ENCODE measurements around the gene FSD2. TPM values are rescaled to one million over a fixed set of nuclear protein-coding genes. Genes with fewer than 3 reads are reported as not detected.
A peak's percentile ranks its signal among the peaks of the same experiment; 100 is the strongest.
"Not testable (repeated sequence)": the region's sequence is repeated elsewhere in the genome, so short reads cannot be mapped to it uniquely, and the experiment has no call there.

The FSD2 gene
- total RNA-seq, 1 donor from 2014 or later = not detected

DNA sequence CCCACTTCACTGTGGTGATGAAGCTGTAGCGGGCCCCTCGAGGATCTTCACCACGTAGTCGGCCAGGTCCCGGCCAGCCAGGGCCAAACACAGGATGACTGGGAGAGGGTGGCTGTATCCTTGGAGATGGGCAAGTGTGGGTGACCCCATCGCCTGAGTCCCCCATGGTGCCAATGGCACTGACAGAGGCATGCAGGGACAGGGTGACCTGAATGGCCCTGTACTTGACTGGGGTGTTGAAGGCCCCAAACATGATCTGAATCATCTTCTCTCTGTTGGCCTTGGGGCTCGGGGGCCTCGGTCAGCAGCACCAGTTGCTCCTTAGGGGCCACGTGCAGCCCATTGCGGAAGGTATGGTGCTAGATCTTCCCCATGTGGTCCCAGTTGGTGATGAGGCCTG, 79.1 kb downstream of the FSD2 start:
- no peak for ATAC-seq

DNA sequence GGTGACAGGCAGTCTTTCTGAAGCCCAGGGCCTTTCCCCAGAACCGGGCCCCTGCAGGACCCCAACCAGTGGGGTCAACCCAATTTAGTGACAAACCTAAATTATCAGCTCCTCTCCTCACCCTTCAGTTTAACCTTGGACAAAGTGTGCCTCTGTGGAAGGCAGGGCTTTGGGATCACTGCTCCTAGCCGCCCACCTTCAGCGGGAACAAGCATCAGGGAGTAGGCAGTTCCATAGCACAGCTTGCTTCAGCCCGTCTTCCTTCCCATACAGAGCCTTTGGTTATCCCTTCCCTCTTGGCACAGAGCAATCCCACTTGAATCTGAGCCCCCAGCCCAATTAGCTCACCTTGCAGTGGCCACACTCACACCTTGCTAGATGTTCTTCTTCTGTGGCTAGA, 90.9 kb downstream of the FSD2 start:
- ATAC-seq = no peak

DNA sequence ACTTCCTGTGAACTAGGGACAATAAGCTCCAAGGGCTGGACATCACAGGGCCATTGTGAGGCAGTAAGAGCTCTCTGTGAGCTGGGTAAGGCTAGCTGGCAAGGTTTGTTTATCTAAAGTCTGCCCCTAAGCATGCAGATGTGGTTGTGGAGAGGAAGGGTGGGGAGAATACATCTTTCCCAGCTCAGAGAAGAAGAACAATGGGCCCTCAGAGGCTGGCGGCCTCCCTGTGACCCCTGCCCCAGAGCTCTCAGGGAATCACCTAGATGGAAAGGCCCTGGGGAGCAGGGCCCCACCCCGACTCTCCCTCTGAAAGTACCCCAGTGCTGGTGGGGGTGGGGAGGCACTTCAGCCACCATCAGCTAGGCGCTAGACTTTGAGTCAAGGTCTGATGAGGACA, 91.9 kb downstream of the FSD2 start:
- ATAC-seq = no peak

DNA sequence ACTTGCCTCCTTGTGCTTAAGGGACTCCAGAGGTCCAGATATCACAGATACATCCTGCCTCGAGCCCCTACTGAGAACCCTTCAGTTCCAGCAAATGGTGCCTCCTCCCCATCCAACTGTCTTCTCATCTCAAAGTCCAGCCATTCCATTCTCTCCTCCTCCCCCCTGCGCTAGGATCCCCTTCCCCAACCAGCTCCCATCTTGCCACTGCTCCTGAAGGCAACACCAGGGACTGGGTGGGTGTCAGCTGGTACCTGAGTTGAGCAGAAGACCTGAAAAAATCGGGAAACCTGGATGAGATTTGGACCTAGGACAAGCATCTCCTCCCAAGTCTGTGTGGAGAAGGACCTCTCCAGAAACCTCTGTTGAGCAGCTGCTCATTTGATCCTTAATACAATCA, 93.8 kb downstream of the FSD2 start:
- ATAC-seq = no peak

DNA sequence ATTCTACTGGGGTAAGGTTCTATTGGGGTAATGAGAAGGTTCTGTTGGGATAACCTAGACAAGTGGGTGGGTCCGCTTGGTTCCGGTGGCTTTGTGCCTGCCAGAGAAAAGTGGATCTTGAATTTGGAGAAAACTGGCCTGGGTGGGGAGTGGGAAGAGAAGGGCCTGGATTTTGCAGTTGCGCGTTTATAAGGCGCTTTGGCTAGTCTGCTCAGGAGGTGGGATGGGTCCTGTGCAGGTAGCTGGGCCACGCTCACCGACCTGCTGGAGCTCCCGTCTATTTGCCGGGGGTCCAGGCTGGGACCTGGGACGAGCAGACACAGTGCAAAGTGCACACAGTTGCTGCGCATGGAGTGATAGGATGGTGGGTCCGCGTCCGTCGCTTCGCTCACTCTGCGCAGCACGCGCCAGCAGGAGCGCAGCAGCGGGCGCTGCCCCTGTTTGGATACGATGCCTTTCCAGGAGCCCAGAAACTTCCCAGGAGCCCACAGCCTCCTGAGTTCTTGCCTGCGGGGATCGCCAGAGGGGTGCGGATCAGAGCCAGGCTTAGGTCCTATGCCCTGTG, 94.9 kb downstream of the FSD2 start:
- no peak for ATAC-seq

DNA sequence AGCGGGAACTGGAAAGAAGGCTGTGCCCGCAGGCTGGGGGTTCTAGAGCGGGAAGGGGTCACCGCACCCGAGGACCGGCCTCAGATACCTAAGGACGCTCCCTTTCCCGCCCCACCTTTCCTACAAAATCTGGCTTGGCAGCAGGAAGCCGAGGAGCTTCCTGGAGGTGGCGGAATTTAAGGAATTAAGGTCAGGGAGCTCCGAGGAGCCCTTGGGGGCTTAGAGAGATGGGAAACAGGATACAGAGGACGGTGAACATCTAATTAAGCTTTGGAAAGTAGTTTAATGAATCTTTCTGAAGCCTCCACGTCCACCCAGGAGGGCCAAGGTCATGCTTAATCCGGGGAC, 95.7 kb downstream of the FSD2 start:
- no peak for ATAC-seq

DNA sequence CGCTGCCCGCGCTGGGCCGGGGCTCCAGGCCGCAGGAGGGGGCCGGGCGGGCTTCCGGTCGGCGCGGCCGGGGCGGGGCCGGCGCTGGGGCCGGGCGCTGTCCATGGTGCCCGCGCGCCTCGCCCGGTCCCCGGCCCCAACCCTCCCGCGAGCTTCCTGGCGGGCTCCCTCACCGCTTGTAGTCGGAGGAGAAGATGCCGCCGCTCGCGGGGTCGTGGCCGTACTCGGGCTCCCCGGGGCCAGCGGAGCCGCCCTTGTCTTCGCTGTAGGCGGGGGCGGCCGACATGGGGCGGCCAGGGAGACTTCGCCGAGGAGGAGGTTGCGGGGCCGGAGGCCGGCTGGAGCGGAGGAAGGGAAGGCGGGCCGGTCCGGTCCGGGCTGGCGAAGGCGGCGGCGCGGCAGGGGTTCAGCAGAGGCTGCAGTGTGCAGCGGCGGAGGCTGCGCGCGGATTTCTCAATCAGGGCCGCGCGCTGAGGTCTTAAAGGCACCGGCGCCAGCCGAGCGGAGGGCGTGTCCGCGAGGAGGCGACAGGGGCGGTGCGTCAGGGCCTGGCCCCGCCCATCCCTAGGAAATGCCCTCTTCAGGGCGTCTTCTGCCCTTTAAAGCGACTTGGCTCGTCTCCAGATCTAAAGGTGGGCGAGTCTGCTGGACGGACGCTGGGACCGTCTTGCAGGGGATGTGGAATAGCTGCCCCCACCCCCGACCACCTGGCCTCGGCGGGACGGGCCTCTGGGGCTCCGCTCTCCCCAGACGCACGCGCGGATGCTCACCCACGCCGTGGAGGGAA, 96.3 kb downstream of the FSD2 start, which contains the start of gene AP3B2:
AP3B2 (minus strand) TSS at position 455 of the 787 bp plus-strand sequence; CDS start at position 286, 169 bp downstream.
- ATAC-seq = peak; percentile 95

DNA sequence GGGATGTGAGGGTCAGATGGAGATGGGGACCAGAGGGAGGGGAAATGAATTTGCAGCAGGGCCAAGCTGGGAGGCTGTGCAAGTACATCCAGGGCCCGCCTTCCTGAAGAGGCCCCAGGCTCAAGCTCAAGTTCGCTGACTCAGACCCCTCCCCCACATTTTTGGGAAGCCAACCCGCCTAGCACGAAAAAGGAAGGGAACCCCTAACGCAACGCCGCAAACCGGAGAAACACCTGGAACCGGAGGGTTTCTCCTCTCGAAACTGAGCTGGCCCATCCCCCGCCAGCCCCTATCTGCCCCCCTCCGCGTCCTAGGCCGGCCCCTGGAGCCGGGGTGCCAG, 96.8 kb downstream of the FSD2 start:
- ATAC-seq = no peak

DNA sequence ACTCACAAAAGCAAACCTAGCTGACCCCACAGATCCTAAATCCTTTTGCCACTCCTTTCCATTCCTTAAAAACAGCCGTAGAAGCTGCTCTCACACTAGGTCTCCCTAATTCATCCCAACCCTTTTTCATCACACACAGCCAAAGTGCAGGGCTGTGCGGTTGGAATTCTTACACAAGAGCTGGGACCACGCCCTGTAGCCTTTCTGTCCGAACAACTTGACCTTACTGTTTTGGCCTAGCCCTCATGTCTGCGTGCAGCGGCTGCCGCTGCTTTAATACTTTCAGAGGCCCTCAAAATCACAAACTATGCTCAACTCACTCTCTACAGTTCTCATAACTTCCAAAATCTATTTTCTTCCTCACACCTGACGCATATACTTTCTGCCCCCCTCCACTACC, 100.0 kb downstream of the FSD2 start:
- not testable (repeated sequence) for ATAC-seq

Other genes with a start within 250 kb of the FSD2 start
- gene CPEB1, start 158.7 kb downstream of the FSD2 start, total RNA-seq = 0.12 TPM
- gene AP3B2, start 96.2 kb downstream of the FSD2 start, total RNA-seq = 0.88 TPM
- 4.0 TPM for gene WHAMM, start 3.6 kb upstream of the FSD2 start, total RNA-seq
- gene HOMER2, start 146.7 kb upstream of the FSD2 start, total RNA-seq = 26.3 TPM
- 22.5 TPM for gene RAMAC, start 180.1 kb upstream of the FSD2 start, total RNA-seq
- 18.7 TPM for gene C15orf40, start 205.6 kb upstream of the FSD2 start, total RNA-seq

Data from esophagus mucosa (tissue), 1 donor.